ENCODE results near the gene KRT78.

- TF ChIP-seq ZNF395 (CRISPR knock-in tag; IDR thresholded peaks at IDR 0.05): no peak
- no peak for TF ChIP-seq POLR2AphosphoS5 (IDR thresholded peaks at IDR 0.05; ENCODE audit: control insufficient read depth, insufficient read depth, low read depth, low read length)
- TF ChIP-seq SREBF2 (CRISPR knock-in tag; IDR thresholded peaks at IDR 0.05): no peak
- TF ChIP-seq CTCF (IDR thresholded peaks at IDR 0.05 in 2 of 3, conservative IDR thresholded peaks at IDR 0.05 in 1 of 3; ENCODE audit: insufficient read depth in 2 of 3, low read depth in 1 of 3, low read length in 3 of 3): no peak
- TF ChIP-seq TAF1 (IDR thresholded peaks at IDR 0.05; ENCODE audit: control insufficient read depth, extremely low read depth, insufficient read depth, low read length, severe bottlenecking): no peak
- TF ChIP-seq CEBPB (tag; IDR thresholded peaks at IDR 0.05): no peak
- TF ChIP-seq BCL6 (CRISPR knock-in tag; IDR thresholded peaks at IDR 0.05): no peak
- TF ChIP-seq CREB3L1 (IDR thresholded peaks at IDR 0.05; ENCODE audit: borderline replicate concordance, low read depth): no peak
- no peak for TF ChIP-seq USF2 (CRISPR knock-in tag; IDR thresholded peaks at IDR 0.05)
- TF ChIP-seq KDM1A (IDR thresholded peaks at IDR 0.05): no peak
- TF ChIP-seq JUN (IDR thresholded peaks at IDR 0.05; ENCODE audit: borderline replicate concordance, low read depth, low read length): no peak
- no peak for TF ChIP-seq JUN (CRISPR knock-in tag; IDR thresholded peaks at IDR 0.05; ENCODE audit: borderline replicate concordance)
- no peak for TF ChIP-seq SMARCA5 (IDR thresholded peaks at IDR 0.05)
These were observed 43.1 kb downstream of the KRT78 start for GRCh38 chr12:52805739-52806138.

Data from K562 (cell line).